WTC11 (cell line): ENCODE data around the gene SUPV3L1. TPM values are rescaled to one million over a fixed set of nuclear protein-coding genes. Genes with fewer than 3 reads are reported as not detected.

Source experiments
- ATAC-seq: fragments of 200-7000 bp; cut with Tn5 transposase; 2 replicates; pipeline ENCODE4 v1.10.0; 2021; ENCODE audit warnings: mild to moderate bottlenecking, moderate library complexity
- CTCF ChIA-PET: fragments of 300-600 bp; sonication (Branson Sonifier 250); formaldehyde crosslinking; loops from one replicate; lab custom pipeline; 2021; ENCODE audit warnings: antibody characterized with exemption; lab: Charles Lee
- POLR2A ChIA-PET: fragments of 350-600 bp; sonication (Branson Sonifier 250); formaldehyde crosslinking; loops from one replicate; lab custom pipeline; 2021; ENCODE audit warnings: antibody characterized with exemption; lab: Charles Lee
- DNase-seq: peaks from one replicate; pipeline ENCODE4 v3.0.0; 2021; ENCODE audit warnings: low spot score
- H3K27ac Mint-ChIP-seq: 2 replicates; pipeline ENCODE4 v1.8.0; 2021; ENCODE audit warnings: mixed read lengths
- H3K27me3 Mint-ChIP-seq: 2 replicates; pipeline ENCODE4 v1.8.0; 2021; ENCODE audit warnings: low read depth, mild to moderate bottlenecking, moderate library complexity, mixed read lengths
- H3K36me3 Mint-ChIP-seq: 2 replicates; pipeline ENCODE4 v1.8.0; 2021; ENCODE audit warnings: mixed read lengths
- H3K4me1 Mint-ChIP-seq: 2 replicates; pipeline ENCODE4 v1.8.0; 2022; ENCODE audit warnings: mixed read lengths
- H3K4me3 Mint-ChIP-seq: 2 replicates; pipeline ENCODE4 v1.8.0; 2021; ENCODE audit warnings: mild to moderate bottlenecking, moderate library complexity, mixed read lengths
- H3K9me3 Mint-ChIP-seq: 2 replicates; pipeline ENCODE4 v1.8.0; 2021; ENCODE audit warnings: mixed read lengths
- ATF3 ChIP-seq: sonication (generic); formaldehyde crosslinking; conservative IDR thresholded peaks from 2 replicates; pipeline ENCODE4 v1.8.1; 2022; ENCODE audit warnings: mild to moderate bottlenecking, missing genetic modification reagents
- CREM ChIP-seq: sonication (generic); formaldehyde crosslinking; IDR thresholded peaks from 2 replicates; pipeline ENCODE4 v1.8.1; 2022; ENCODE audit warnings: mild to moderate bottlenecking, missing genetic modification reagents, moderate library complexity
- CTCF ChIP-seq: fragments of 200-600 bp; IDR thresholded peaks from 2 replicates; pipeline ENCODE4 v1.8.0; 2022; ENCODE audit warnings: antibody characterized with exemption
- E2F5 ChIP-seq: sonication (generic); formaldehyde crosslinking; IDR thresholded peaks from 2 replicates; pipeline ENCODE4 v1.8.1; 2022; ENCODE audit warnings: mild to moderate bottlenecking, moderate library complexity, missing genetic modification reagents
- ETV6 ChIP-seq: sonication (generic); formaldehyde crosslinking; IDR thresholded peaks from 2 replicates; pipeline ENCODE4 v1.8.1; 2022; ENCODE audit warnings: mild to moderate bottlenecking, missing genetic modification reagents
- FOXJ3 ChIP-seq: sonication (generic); formaldehyde crosslinking; IDR thresholded peaks from 2 replicates; pipeline ENCODE4 v1.9.0; 2021; ENCODE audit warnings: missing genetic modification reagents, mild to moderate bottlenecking, borderline replicate concordance
- FOXP1 ChIP-seq: sonication (generic); formaldehyde crosslinking; IDR thresholded peaks from 2 replicates; pipeline ENCODE4 v1.8.0; 2022; ENCODE audit warnings: missing genetic modification reagents, mild to moderate bottlenecking, moderate library complexity, borderline replicate concordance
- GABPB1 ChIP-seq: sonication (generic); formaldehyde crosslinking; IDR thresholded peaks from 2 replicates; pipeline ENCODE4 v1.8.1; 2023; ENCODE audit warnings: mild to moderate bottlenecking, missing genetic modification reagents
- RELA ChIP-seq: sonication (generic); formaldehyde crosslinking; IDR thresholded peaks from 2 replicates; pipeline ENCODE4 v1.8.1; 2022; ENCODE audit warnings: missing genetic modification reagents, mild to moderate bottlenecking, borderline replicate concordance
- SP1 ChIP-seq: sonication (generic); formaldehyde crosslinking; conservative IDR thresholded peaks from 2 replicates; pipeline ENCODE4 v1.8.1; 2022; ENCODE audit warnings: missing genetic modification reagents
- TEAD4 ChIP-seq: sonication (generic); formaldehyde crosslinking; IDR thresholded peaks from 2 replicates; pipeline ENCODE4 v1.8.0; 2022; ENCODE audit warnings: mild to moderate bottlenecking, missing genetic modification reagents
- USF1 ChIP-seq: sonication (generic); formaldehyde crosslinking; IDR thresholded peaks from 2 replicates; pipeline ENCODE4 v1.8.0; 2022; ENCODE audit warnings: mild to moderate bottlenecking, missing genetic modification reagents
- ZNF138 ChIP-seq: sonication (generic); formaldehyde crosslinking; conservative IDR thresholded peaks from 2 replicates; pipeline ENCODE4 v1.8.1; 2022; ENCODE audit warnings: mild to moderate bottlenecking, moderate library complexity, missing genetic modification reagents
- ZNF219 ChIP-seq: sonication (generic); formaldehyde crosslinking; IDR thresholded peaks from 2 replicates; pipeline ENCODE4 v1.8.0; 2023; ENCODE audit warnings: missing genetic modification reagents, mild to moderate bottlenecking, borderline replicate concordance
- ZNF423 ChIP-seq: fragments of 250-450 bp; sonication (Bioruptor Pico); IDR thresholded peaks from 2 replicates; pipeline ENCODE4 v2.1.2; 2022; ENCODE audit warnings: mild to moderate bottlenecking, moderate library complexity
- ZNF425 ChIP-seq: fragments of 250-450 bp; sonication (Bioruptor Pico); conservative IDR thresholded peaks from 2 replicates; pipeline ENCODE4 v1.9.0; 2021; ENCODE audit warnings: mild to moderate bottlenecking
- total RNA-seq: library from RNA; stranded (reverse); gene quantifications from 3 replicates; pipeline ENCODE4 v1.2.3, GENCODE V29; 2021
- TF ChIP-seq, protein P1 (sequence below): sonication (generic); formaldehyde crosslinking; IDR thresholded peaks from 2 replicates; pipeline ENCODE4 v1.8.0; 2023; ENCODE audit warnings: missing genetic modification reagents, mild to moderate bottlenecking, borderline replicate concordance
- TF ChIP-seq, protein P2 (sequence below): fragments of 250-450 bp; sonication (Bioruptor Pico); IDR thresholded peaks from 2 replicates; pipeline ENCODE4 v1.9.0; 2021; ENCODE audit warnings: mild to moderate bottlenecking, borderline replicate concordance

Gene SUPV3L1
- total RNA-seq, 1 experiment from 2014 or later: 41.2 TPM

DNA sequence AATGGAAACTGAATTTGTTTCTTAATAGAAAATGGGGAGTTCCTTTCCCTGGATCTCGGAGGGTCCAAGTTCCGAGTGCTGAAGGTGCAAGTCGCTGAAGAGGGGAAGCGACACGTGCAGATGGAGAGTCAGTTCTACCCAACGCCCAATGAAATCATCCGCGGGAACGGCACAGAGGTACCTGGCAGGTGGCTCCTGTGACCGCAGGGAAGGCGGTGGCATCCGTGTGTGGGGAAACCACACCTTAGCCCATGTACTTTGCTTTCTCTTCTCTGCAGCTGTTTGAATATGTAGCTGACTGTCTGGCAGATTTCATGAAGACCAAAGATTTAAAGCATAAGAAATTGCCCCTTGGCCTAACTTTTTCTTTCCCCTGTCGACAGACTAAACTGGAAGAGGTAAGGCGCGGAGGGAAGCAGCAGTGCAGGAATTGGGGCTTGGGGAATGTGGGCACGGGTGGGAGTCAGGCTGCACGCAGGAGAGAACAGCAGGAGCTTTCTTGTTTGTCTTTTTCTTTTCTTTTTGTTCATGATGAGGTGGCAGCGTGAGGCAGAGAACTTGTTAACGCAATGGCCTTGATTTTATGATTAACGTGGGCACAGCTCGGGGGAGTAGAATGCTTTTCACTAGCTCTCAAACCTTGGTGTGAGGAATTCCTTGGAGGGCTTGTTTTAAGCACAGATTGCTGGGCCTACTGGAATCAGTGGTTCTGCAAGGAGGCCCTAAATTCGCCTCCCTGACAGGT lies 52.9 kb downstream of the SUPV3L1 start:
- Mint-ChIP-seq H3K27me3 (no peaks in the 10 kb centered on the region; the same call in 1 of the 2 replicates), H3K4me3 (no peak overlapping the region), H3K9me3 (no peaks in the 10 kb centered on the region), H3K27ac (no peak overlapping the region)
- no peak for ATAC-seq
- TF ChIP-seq ETV6 (CRISPR knock-in tag): no peak
- TF ChIP-seq, protein P1, sequence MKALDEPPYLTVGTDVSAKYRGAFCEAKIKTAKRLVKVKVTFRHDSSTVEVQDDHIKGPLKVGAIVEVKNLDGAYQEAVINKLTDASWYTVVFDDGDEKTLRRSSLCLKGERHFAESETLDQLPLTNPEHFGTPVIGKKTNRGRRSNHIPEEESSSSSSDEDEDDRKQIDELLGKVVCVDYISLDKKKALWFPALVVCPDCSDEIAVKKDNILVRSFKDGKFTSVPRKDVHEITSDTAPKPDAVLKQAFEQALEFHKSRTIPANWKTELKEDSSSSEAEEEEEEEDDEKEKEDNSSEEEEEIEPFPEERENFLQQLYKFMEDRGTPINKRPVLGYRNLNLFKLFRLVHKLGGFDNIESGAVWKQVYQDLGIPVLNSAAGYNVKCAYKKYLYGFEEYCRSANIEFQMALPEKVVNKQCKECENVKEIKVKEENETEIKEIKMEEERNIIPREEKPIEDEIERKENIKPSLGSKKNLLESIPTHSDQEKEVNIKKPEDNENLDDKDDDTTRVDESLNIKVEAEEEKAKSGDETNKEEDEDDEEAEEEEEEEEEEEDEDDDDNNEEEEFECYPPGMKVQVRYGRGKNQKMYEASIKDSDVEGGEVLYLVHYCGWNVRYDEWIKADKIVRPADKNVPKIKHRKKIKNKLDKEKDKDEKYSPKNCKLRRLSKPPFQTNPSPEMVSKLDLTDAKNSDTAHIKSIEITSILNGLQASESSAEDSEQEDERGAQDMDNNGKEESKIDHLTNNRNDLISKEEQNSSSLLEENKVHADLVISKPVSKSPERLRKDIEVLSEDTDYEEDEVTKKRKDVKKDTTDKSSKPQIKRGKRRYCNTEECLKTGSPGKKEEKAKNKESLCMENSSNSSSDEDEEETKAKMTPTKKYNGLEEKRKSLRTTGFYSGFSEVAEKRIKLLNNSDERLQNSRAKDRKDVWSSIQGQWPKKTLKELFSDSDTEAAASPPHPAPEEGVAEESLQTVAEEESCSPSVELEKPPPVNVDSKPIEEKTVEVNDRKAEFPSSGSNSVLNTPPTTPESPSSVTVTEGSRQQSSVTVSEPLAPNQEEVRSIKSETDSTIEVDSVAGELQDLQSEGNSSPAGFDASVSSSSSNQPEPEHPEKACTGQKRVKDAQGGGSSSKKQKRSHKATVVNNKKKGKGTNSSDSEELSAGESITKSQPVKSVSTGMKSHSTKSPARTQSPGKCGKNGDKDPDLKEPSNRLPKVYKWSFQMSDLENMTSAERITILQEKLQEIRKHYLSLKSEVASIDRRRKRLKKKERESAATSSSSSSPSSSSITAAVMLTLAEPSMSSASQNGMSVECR: no peak
- TF ChIP-seq, all 79 proteins: peak for 0
- ChIA-PET POLR2A (interaction anchor here (1.1 kb wide), 1 partner anchor 174 kb away, joined by 3 read pairs; no protein-coding TSS in a partner anchor), CTCF (interaction anchor here (1.2 to 2.3 kb wide), 3 partner anchors 157 to 175 kb away, joined by 4 to 10 read pairs (median 7); no protein-coding TSS in a partner anchor)
- DNase-seq: no peak
- no peaks in the 10 kb centered on the region for H3K36me3 Mint-ChIP-seq
- peaks cover 19% of the 10 kb centered on the region for H3K4me1 Mint-ChIP-seq

DNA sequence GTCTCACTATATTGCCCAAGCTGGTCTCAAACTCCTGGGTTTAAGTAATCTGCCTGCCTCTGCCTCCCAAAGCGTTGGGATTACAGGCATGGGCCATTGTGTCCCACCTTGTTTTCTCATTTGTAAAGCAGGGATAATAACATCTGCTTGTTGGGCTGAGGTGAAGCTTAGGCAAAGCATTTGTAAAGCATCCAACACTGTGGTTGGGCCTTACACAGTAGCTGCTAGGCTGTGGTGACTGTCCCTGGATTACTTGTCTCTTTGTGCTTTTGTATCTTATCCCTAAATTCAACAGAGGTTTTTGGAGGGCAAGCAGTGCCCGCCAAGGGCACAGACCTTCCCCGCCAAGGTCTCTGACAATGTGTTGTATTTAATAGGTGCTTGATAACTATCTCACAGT lies 54.4 kb downstream of the SUPV3L1 start:
- ChIA-PET CTCF (interaction anchor here (0.8 kb wide), 1 partner anchor 78 kb away, joined by 3 read pairs; no protein-coding TSS in a partner anchor), POLR2A (interaction anchor here (0.6 kb wide), 1 partner anchor 91 kb away, joined by 3 read pairs; no protein-coding TSS in a partner anchor)
- H3K36me3 Mint-ChIP-seq: no peaks in the 10 kb centered on the region
- no peaks in the 10 kb centered on the region; the same call in 1 of the 2 replicates for H3K27me3 Mint-ChIP-seq
- no peaks in the 10 kb centered on the region for H3K9me3 Mint-ChIP-seq
- DNase-seq: no peak
- ATAC-seq: no peak
- no peak overlapping the region for H3K27ac Mint-ChIP-seq
- peaks cover 31% of the 10 kb centered on the region for H3K4me1 Mint-ChIP-seq
- H3K4me3 Mint-ChIP-seq: no peak overlapping the region
- TF ChIP-seq, protein P2, sequence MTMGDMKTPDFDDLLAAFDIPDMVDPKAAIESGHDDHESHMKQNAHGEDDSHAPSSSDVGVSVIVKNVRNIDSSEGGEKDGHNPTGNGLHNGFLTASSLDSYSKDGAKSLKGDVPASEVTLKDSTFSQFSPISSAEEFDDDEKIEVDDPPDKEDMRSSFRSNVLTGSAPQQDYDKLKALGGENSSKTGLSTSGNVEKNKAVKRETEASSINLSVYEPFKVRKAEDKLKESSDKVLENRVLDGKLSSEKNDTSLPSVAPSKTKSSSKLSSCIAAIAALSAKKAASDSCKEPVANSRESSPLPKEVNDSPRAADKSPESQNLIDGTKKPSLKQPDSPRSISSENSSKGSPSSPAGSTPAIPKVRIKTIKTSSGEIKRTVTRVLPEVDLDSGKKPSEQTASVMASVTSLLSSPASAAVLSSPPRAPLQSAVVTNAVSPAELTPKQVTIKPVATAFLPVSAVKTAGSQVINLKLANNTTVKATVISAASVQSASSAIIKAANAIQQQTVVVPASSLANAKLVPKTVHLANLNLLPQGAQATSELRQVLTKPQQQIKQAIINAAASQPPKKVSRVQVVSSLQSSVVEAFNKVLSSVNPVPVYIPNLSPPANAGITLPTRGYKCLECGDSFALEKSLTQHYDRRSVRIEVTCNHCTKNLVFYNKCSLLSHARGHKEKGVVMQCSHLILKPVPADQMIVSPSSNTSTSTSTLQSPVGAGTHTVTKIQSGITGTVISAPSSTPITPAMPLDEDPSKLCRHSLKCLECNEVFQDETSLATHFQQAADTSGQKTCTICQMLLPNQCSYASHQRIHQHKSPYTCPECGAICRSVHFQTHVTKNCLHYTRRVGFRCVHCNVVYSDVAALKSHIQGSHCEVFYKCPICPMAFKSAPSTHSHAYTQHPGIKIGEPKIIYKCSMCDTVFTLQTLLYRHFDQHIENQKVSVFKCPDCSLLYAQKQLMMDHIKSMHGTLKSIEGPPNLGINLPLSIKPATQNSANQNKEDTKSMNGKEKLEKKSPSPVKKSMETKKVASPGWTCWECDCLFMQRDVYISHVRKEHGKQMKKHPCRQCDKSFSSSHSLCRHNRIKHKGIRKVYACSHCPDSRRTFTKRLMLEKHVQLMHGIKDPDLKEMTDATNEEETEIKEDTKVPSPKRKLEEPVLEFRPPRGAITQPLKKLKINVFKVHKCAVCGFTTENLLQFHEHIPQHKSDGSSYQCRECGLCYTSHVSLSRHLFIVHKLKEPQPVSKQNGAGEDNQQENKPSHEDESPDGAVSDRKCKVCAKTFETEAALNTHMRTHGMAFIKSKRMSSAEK (CRISPR knock-in tag): no peak
- TF ChIP-seq ATF3 (CRISPR knock-in tag) (no peak), ZNF138 (CRISPR knock-in tag) (no peak), CTCF (no peak), GABPB1 (CRISPR knock-in tag) (no peak), FOXJ3 (CRISPR knock-in tag) (no peak), SP1 (CRISPR knock-in tag) (no peak), ZNF425 (CRISPR knock-in tag) (no peak), USF1 (CRISPR knock-in tag) (no peak), RELA (CRISPR knock-in tag) (no peak), ZNF219 (CRISPR knock-in tag) (no peak), TEAD4 (CRISPR knock-in tag) (no peak), ZNF423 (CRISPR knock-in tag) (no peak), FOXP1 (CRISPR knock-in tag) (no peak), CREM (CRISPR knock-in tag) (no peak), E2F5 (CRISPR knock-in tag) (no peak)
